K562 (cell line): Measurements from ENCODE around the gene FAM83D. TPM values are rescaled to one million over a fixed set of nuclear protein-coding genes. Genes with fewer than 3 reads are reported as not detected.

ENCODE experiments used
- ATF7 ChIP-seq: fragments of 450-650 bp; IDR thresholded peaks from 2 replicates; pipeline ENCODE4 v1.7.1; 2014; ENCODE audit warnings: mild to moderate bottlenecking, moderate library complexity
- CBFB ChIP-seq: sonication (generic); formaldehyde crosslinking; IDR thresholded peaks from 2 replicates; pipeline ENCODE4 v1.4.0; 2020; ENCODE audit warnings: mild to moderate bottlenecking, missing genetic modification reagents
- CBX5 ChIP-seq: IDR thresholded peaks from 2 replicates; pipeline ENCODE4 v1.6.1; 2014; ENCODE audit warnings: low read depth, borderline replicate concordance
- CREB3L1 ChIP-seq: fragments of 450-650 bp; IDR thresholded peaks from 2 replicates; pipeline ENCODE4 v1.6.1; 2014; ENCODE audit warnings: low read depth, mild to moderate bottlenecking, moderate library complexity, borderline replicate concordance
- FOXJ3 ChIP-seq: sonication (generic); formaldehyde crosslinking; IDR thresholded peaks from 2 replicates; pipeline ENCODE4 v1.4.0; 2020; ENCODE audit warnings: mild to moderate bottlenecking, missing genetic modification reagents
- JUN ChIP-seq, 2 experiments: sonication (generic) in 1 of 2; formaldehyde crosslinking in 1 of 2; IDR thresholded peaks; 2 replicates each; pipeline versions ENCODE4 v1.6.1 to v1.8.0; 2012 to 2022; ENCODE audit warnings: borderline replicate concordance in 2 of 2, mild to moderate bottlenecking in 2 of 2, improper control_type of control experiment in 1 of 2, low read depth in 1 of 2, low read length in 1 of 2, missing genetic modification reagents in 1 of 2
- L3MBTL2 ChIP-seq: fragments of 450-650 bp; IDR thresholded peaks from 2 replicates; pipeline ENCODE4 v1.6.1; 2016; ENCODE audit warnings: mild to moderate bottlenecking, moderate library complexity
- PATZ1 ChIP-seq: fragments of 250-450 bp; sonication (Bioruptor Pico); IDR thresholded peaks from 2 replicates; pipeline ENCODE4 v1.5.0; 2020; ENCODE audit warnings: mild to moderate bottlenecking, borderline replicate concordance
- POLR2G ChIP-seq: fragments of 200-400 bp; formaldehyde crosslinking; IDR thresholded peaks from 2 replicates; pipeline ENCODE4 v1.6.1; 2017; ENCODE audit warnings: low read depth, mild to moderate bottlenecking, antibody characterized with exemption, low read length, moderate library complexity
- POLR3A ChIP-seq: IDR thresholded peaks from 2 replicates; pipeline ENCODE4 v1.6.1; 2011; ENCODE audit warnings: borderline replicate concordance, mild to moderate bottlenecking, moderate library complexity; ENCODE audit not compliant: insufficient read length, insufficient read depth; ENCODE audit errors: extremely low read depth
- RAD21 ChIP-seq, 2 experiments: fragments of 250-450 bp in 1 of 2; fragments of 450-650 bp in 1 of 2; sonication (Bioruptor Pico) in 1 of 2; formaldehyde crosslinking in 1 of 2; IDR thresholded peaks in 1 of 2; conservative IDR thresholded peaks in 1 of 2; 2 replicates each; pipeline versions ENCODE4 v1.4.0 to v1.8.0; 2020 to 2022; ENCODE audit warnings: mild to moderate bottlenecking in 2 of 2, moderate library complexity in 1 of 2
- RFX5 ChIP-seq: IDR thresholded peaks from 2 replicates; pipeline ENCODE4 v1.6.1; 2011; ENCODE audit warnings: low read depth, mild to moderate bottlenecking, improper control_type of control experiment, low read length
- SAFB2 ChIP-seq: fragments of 200-400 bp; formaldehyde crosslinking; IDR thresholded peaks from 2 replicates; pipeline ENCODE4 v1.6.1; 2018; ENCODE audit warnings: borderline replicate concordance, low read length, low read depth, moderate library complexity; ENCODE audit not compliant: severe bottlenecking
- SP2 ChIP-seq: IDR thresholded peaks from 2 replicates; pipeline ENCODE4 v1.6.1; 2011; ENCODE audit warnings: mild to moderate bottlenecking, low read depth, low read length, moderate library complexity; ENCODE audit not compliant: poor library complexity, severe bottlenecking; ENCODE audit errors: extremely low read depth
- ZBTB5 ChIP-seq: fragments of 450-650 bp; IDR thresholded peaks from 2 replicates; pipeline ENCODE4 v1.6.1; 2017; ENCODE audit warnings: antibody characterized with exemption
- ZNF253 ChIP-seq: fragments of 250-450 bp; sonication (Bioruptor Pico); conservative IDR thresholded peaks from 2 replicates; pipeline ENCODE4 v1.6.1; 2021; ENCODE audit warnings: mild to moderate bottlenecking
- ZNF316 ChIP-seq: fragments of 450-650 bp; IDR thresholded peaks from 2 replicates; pipeline ENCODE4 v1.6.1; 2016
- ZNF384 ChIP-seq: IDR thresholded peaks from 2 replicates; pipeline ENCODE4 v1.6.1; 2012; ENCODE audit warnings: low read depth, low read length, improper control_type of control experiment
- ZNF507 ChIP-seq: conservative IDR thresholded peaks from 2 replicates; pipeline ENCODE4 v1.6.1; 2017; ENCODE audit warnings: missing genetic modification characterization, missing compliant biosample characterization
- ZNF589 ChIP-seq: fragments of 200-800 bp; sonication (Bioruptor generic); IDR thresholded peaks from 2 replicates; pipeline ENCODE4 v1.6.1; 2016; ENCODE audit warnings: low read depth, missing genetic modification characterization, missing compliant biosample characterization
- polyA plus RNA-seq, 8 experiments: library from polyadenylated mRNA; depleted of rRNA in 4 of 8; stranded (reverse) in 5 of 8; unstranded in 3 of 8; fragments of >200 nt; fragmentation: Nextera tagmentation in 2 of 8; fragmentation: Illumina TruSeq in 1 of 8; extraction: Ambion mirVana in 2 of 8; extraction: Trizol in 1 of 8; gene quantifications; 2 replicates each; pipeline versions ENCODE4 v1.2.1 to v1.2.3, GENCODE V29; 2011 to 2014; ENCODE audit warnings: inconsistent platforms in 1 of 8, missing spikeins in 1 of 8
- total RNA-seq, 7 experiments: library from RNA; depleted of rRNA in 6 of 7; stranded (reverse); fragments of >200 nt in 6 of 7; fragmentation: Illumina TruSeq in 2 of 7; extraction: Trizol in 2 of 7; gene quantifications; 2 replicates each; pipeline versions ENCODE4 v1.2.1 to v1.2.3, GENCODE V29; 2011 to 2021; ENCODE audit warnings: low replicate concordance in 1 of 7

FAM83D gene
- total and polyA plus RNA-seq, 9 of the 15 experiments (the other 6 are each of a cell fraction or from before 2014, with no cell fraction given), result 8.2 to 66.1 (median 43.5) TPM

- TF ChIP-seq PATZ1 (CRISPR knock-in tag), result no peak
- no peak for TF ChIP-seq ZNF316
- no peak for TF ChIP-seq ZNF384
- 0 out of 2 replicates have a peak, but pooled peaks have one; percentile 38 for TF ChIP-seq CREB3L1
- no peak for TF ChIP-seq CBX5
- TF ChIP-seq ZNF253 (CRISPR knock-in tag), result no peak
- no peak for TF ChIP-seq FOXJ3
- no peak for TF ChIP-seq ZBTB5
- TF ChIP-seq CBFB (CRISPR knock-in tag), result no peak
- no peak for TF ChIP-seq SP2
- peak; percentile 50 for TF ChIP-seq ATF7
- TF ChIP-seq SAFB2, result no peak
- no peak for TF ChIP-seq ZNF507
- peak; percentile 71; the same call in 1 of the 2 replicates for TF ChIP-seq JUN (IDR thresholded peaks at IDR 0.05; ENCODE audit: borderline replicate concordance, low read depth, low read length)
- TF ChIP-seq JUN (CRISPR knock-in tag; IDR thresholded peaks at IDR 0.05; ENCODE audit: borderline replicate concordance), result no peak
- TF ChIP-seq RAD21 (CRISPR knock-in tag; conservative IDR thresholded peaks at IDR 0.05 in 1 of 2, IDR thresholded peaks at IDR 0.05 in 1 of 2), result peak; percentile 71 to 80
- peak; percentile 94 for TF ChIP-seq L3MBTL2
- TF ChIP-seq POLR3A, result no peak
- peak; percentile 90 for TF ChIP-seq POLR2G
- TF ChIP-seq ZNF589 (CRISPR knock-in tag), result no peak
- no peak for TF ChIP-seq RFX5
These were observed 36.1 kb downstream of the FAM83D start, which contains the start of gene DHX35 (continued) for GRCh38 chr20:38962044-38962927.
